Measurements from ENCODE around the gene SLC9A7.

SLC9A7 gene

DNA sequence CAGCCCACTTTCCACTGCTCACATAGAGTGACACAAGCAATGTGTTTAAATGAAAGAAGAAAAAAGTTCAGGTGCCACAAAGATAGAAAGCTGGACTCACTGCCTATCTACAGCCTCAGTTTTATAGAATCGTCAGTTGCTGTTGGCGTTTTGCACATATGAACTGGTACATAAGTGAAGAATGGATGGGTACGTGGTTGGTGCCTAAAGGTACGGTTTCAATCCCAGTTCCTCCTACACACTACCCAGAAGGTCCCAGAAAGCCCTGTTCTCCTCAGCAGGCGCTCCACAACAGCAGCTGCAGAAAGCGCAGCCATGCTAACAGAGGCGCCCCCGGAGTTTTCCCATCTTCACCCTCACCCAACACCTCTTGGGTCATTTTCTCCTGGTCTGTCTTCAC lies 161.7 kb downstream of the SLC9A7 start:
- DNase-seq = no peak

DNA sequence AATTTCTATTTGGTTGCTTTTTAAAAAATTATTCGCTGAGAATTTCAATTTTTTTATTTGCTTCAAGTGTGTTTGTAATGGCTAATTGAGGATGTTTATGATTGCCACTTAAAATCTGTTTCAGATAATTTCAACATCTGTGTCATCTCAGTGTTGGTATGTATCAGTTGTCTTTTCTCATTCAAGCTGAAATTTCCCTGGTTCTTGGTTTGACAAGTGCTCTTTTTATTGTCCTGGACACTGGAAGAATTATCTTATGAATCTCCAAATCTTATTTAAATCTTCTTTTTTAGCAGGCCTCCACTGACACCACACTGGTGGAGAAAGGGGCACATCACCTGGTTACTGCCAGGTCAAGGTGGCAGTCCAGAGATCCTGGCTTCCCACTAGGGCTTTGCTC lies 163.8 kb downstream of the SLC9A7 start:
- no peak for DNase-seq

DNA sequence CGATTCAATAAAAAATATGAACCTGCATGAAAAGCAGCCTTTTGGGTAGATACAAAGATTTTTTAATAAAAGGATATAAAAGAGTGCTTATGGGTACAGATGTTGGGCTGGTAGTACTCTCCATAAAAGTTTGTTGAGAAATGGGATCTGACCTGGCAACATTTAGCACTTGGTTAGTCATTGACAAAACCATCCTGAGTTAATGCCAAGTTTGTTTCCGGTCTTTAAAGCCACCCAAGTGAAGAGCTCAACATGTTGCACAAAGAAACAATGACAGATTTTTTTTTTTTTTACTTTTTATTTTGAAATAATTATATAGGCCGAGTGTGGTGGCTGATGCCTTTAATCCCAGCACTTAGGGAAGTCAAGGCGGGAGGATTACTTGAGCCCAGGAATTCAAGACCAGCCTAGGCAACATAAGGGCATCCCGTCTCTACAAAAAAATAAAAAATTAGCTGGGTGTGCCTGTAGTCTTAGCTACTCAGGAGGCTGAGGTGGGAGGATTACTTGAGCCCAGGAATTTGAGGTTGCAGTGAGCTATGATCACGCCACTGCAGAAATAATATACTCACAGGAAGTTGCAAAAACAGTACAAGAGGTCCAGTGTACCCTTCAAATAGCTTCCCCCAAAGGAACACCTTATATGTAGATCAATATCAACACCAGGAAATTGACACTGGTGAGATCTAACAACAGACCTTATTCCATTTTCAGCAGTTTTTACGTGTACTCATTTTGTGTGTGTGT lies 168.8 kb downstream of the SLC9A7 start:
- no peak for DNase-seq

DNA sequence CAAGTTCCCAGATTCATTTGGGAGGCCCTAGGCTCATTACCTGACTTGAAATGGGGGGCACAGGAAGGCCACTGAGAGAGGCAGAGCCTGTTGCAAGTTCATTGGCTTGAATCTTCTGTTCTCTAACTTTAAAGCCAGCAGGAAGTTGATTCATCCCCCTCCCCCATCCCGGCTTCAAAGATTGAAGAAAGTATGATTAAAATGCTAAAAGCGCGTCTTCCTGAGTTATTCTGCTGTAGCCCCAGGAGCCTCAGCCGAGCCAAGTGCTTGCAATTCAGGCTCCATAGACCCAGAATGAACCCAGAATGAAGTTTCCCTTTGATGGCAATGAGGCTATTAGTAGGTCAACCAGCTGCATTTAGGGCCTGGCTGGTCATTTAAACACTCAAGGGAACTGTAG lies 170.7 kb downstream of the SLC9A7 start:
- no peak for DNase-seq

DNA sequence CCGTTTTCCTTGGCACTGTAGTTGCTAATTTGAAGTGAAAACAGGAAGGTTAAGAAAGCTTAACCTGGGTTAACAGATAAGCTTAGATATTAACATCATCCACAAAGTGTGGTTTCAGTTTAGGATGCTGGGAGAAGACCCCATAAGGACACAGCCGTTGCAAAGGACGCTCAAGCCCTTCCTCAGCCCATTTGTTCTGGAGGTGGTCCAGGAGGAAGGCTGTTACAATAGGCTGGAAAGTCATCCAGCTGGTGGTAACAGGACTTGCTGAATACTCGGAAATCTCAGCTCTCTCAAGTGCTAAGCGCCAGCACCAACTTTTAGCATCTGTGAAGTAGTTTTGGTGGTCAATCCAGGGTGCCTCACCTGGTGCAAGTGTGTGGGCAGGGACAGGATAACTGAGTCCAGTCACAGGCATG lies 171.2 kb downstream of the SLC9A7 start:
- no peak for DNase-seq

DNA sequence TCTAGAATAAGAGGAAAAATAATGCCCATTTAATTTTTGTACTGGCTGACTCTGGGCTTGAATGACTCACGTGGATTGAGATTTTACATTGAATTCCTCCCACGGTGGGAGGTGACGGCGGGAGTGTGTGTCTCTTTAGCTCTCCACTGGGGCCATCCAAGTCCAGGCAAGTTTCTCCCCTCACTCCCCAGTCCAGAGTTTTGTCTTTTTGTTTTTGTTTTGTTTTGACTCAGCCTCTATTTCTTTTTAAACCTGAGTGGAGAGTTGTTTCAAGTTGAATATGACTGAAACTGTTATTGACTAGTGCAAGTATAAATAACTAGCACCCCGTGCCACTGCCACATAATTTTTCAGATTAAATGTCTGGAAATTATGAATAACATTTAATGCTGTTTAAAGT lies 171.8 kb downstream of the SLC9A7 start:
- no peak for DNase-seq

DNA sequence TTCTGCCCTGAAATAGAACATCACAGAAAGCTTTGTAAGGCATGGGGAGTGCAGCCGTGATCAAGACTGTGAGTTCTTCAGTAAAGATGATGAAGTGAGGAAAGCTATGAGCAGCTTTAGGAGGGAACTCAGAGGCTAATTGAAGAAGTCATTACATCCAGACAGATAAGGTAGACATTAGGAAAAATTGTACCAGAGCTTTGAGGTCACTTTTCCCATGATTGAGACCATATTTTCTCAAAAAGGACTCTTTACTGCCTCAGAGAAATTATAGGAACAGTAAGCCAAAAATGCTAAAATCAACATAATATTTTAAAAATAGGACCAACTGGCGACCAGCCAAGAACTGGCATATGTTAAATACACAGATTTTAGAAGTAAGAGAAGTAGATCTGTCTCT lies 174.2 kb downstream of the SLC9A7 start:
- no peak for DNase-seq

DNA sequence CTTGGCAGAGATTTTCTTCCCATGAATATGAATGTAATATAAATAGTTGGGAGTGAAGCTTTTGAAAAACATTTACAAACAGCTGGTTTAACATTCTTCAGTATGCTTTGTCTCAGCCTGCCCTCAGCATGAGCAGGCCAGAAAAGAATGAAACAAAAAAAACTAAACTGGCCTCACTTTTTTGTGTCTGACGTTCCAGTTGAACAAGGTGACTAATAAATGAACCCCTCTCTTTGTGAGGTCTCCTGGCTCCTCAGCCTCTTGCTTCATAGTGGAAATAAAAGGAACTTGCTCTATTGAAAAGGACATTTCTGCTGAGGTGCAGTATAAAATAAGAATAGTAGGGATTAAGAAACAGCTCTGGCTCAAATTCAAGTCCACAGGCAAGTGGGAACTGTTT lies 176.0 kb downstream of the SLC9A7 start:
- no peak for DNase-seq

DNA sequence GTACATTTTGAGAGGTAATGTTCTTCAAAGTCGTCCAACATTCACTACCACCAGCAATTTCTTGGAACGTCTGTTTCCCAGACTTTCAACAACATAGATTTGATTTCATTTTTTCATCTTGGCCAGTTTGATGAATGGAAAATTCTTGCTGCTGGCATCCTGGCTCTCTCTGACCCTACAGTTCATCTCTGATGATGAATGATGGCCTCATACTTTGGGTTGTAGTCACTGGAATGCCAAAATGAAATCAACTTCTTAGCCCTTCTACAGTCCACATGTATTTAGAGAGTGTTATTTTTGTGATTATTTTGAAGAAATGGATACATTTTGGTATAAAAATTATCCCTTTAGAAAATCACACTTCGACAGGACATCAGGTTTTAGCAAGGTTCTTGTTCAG lies 176.6 kb downstream of the SLC9A7 start:
- DNase-seq = no peak

DNA sequence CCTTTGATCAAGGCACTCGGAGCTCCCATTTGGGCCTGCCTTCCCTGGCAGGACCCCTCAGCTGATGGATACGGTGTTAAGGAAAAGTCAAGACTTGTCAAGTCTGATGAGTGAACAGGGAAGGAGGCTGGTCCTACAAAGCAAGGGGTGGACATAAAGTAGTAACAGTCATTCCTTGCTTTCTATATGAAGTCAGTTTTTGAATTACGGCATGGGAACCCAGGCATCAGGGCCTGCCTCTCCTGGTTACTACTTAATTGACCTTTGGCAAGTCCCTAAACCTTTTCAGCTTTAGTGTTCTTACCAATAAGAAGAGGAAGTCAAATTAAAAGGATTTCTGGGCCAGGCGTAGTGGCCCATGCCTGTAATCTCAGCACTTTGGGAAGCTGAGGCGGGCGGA lies 178.3 kb downstream of the SLC9A7 start:
- no peak for DNase-seq

DNA sequence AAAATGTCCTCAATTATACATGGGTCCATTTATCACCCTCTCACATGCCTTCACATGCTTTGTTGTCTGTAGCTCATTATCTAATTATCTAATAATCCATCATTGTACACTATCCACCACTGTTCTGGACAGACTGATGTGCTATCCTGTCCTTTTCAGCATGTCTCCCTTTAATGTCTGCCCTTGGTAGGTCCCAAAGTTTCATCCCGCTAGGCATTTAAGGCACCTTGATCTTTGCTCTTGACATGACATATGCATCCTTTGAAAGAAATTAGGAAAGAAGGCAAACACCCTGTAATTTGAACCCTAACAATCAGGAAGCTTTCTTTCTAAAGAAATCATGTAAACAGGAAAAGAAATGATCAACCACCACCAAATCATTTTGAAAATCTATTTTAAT lies 179.7 kb downstream of the SLC9A7 start:
- DNase-seq = no peak

DNA sequence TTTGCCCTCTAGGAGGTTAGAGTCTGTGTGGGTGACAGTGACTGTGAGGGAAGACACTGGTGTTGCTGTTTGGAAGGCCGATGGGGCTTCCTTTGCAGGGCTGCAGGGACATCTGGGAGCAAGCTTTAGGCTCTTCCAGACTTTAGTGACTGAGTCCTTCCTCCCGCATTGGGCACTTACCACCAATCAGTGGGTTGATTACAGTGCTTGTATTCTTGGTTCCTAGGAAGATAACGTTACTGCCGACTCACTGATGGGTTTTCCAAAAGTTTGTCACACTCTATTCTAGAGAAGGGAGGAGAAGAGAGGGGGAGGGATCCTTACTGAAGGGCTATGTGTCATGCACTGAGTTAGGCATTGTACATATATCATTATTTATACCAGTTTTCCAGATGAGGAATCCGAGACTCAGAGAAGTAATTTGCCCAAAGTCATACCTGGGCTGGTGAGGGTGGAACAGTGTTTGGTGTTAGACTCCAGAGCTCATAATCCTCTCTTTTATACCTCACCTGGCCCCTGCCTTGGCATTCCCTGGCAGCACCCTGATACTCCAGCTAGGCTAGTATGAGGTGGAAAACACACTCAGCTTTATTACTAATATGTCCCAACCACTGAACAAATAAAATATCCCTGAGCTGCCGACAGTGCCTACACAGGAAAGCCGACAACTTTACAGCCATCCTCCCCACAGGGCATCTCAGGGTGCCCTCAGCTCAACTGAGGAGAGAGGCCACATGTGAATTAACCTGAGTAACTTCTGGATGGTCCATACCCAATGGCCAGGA lies 181.5 kb downstream of the SLC9A7 start:
- DNase-seq = no peak

DNA sequence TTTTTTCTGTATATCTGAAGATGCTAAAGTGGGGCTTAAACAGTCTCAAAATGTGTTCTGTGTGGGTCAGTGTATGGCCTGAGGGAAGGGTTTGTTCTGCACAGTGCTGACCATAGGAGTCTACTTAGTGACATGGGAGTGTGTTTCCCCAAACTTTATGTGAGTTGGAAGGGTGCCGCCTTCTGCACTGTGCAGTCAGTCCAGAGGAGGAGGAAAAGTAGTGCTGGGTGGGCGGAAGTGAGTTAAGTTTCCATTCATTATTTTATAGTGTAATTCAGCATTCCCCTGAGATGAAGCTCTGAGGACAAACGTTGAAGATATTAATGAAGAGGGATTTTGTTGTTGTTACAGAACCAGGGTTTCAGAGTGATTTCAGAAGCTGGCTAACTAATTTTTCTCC lies 182.5 kb downstream of the SLC9A7 start:
- DNase-seq = no peak

DNA sequence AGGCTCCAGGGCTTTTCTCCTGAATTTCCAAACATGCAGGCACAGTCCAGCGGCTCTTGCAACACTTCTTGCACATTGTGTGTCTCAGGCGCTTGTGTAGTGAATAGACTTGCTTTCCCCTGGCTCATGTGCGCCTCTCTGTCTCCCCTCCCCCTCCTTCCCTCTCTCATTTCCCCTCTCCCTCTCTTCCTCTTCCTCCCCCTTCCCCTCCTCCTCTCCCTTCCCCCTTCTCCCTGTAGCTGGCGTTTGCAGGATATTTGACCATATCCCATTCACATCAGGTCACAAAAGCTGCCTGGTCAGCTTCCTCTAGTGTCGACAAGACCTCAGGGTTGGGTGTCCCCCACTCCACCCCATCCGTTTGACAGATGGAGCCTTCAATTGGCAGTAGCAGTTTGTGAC lies 182.9 kb downstream of the SLC9A7 start:
- DNase-seq = no peak

DNA sequence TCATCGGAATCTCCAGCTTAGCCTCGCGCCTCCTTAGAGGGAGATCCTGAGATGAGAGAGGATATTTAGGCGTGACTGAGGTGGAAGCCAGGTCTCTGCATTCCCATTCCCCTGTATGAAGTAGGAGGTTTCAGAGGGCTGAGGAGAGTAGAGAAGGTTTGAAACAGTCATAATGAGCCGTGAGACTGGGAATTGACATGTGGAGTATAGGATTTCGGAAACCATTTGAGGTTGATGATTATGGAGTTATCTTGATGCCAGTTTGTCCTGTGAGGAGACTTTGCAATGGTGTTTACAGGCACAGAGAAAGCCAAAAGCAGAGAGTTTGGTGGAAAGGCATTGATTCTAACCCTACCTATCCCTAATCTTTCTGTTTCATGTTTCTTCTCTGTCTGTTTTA lies 183.3 kb downstream of the SLC9A7 start:
- DNase-seq = no peak

DNA sequence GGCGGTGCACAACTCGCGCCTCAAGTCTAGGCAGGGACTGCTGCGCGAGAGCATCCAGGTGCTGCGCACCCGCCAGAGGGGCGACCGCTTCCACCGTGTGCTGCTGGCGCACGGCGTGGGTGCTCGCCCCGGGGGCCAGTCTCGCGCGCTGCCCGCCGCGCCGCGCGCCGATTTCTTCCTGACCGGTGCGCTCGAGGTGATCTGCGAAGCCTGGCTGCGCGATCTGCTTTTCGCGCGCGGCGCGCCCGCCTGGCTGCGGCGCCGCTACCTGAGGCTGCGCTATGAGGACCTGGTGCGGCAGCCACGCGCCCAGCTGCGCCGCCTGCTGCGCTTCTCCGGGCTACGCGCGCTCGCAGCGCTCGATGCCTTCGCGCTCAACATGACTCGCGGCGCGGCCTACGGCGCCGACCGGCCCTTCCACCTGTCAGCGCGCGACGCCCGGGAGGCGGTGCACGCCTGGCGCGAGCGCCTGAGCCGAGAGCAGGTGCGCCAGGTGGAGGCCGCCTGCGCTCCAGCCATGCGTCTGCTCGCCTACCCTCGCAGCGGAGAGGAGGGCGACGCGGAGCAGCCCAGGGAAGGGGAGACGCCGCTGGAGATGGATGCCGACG lies 184.0 kb downstream of the SLC9A7 start:
- DNase-seq = peak; percentile 52

DNA sequence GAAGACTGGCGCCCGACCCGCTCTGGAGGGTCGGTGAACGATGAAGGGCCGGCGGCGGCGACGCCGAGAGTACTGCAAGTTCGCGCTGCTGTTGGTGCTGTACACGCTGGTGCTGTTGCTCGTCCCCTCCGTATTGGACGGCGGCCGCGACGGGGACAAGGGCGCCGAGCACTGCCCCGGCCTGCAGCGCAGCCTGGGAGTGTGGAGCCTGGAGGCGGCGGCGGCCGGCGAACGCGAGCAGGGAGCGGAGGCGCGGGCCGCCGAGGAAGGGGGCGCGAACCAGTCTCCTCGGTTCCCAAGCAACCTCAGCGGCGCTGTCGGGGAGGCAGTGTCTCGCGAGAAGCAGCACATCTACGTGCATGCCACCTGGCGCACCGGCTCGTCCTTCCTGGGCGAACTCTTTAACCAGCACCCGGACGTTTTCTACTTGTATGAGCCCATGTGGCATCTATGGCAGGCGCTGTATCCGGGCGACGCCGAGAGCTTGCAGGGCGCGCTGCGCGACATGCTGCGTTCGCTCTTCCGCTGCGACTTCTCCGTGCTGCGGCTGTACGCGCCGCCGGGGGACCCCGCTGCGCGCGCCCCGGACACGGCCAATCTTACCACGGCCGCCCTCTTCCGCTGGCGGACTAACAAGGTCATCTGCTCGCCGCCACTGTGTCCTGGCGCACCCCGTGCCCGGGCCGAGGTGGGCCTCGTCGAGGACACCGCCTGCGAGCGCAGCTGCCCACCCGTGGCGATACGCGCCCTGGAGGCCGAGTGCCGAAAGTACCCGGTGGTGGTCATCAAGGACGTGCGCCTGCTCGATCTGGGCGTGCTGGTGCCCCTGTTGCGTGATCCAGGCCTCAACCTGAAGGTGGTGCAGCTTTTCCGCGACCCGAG lies 184.8 kb downstream of the SLC9A7 start:
- peak; percentile 65 for DNase-seq

DNA sequence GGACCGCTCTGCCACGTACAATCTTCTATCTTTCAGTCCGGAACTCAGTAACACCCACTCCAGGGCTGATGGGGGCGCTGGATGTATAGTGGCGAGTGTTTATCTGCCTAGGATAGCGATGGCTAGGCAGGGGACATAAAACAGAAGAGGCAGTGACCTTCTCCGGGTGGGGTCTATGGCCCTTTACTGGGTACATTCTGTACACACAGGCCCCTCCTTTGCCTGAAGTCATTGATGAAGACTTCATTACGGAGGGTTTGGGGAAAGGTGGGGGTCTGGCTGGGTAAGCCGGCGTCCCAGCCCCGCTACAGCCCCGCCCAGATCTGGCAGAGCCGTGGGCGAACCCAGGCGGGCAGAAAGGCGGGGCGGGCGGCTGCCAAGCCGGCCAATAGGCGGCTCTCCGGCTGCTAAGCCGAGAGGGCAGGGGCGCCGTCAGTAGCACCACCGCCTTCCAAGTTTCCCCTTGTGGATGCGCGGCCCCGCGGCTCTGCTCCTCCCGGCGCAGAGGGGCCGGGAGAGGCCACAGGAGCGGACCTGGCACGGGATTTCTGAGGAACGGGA lies 185.5 kb downstream of the SLC9A7 start, which contains the start of gene CHST7:
Gene CHST7, plus strand, starts transcription at position 435 of the 561 bp plus-strand sequence. CDS start 167 bp downstream, outside the sequence.
- peak; percentile 78 for DNase-seq

DNA sequence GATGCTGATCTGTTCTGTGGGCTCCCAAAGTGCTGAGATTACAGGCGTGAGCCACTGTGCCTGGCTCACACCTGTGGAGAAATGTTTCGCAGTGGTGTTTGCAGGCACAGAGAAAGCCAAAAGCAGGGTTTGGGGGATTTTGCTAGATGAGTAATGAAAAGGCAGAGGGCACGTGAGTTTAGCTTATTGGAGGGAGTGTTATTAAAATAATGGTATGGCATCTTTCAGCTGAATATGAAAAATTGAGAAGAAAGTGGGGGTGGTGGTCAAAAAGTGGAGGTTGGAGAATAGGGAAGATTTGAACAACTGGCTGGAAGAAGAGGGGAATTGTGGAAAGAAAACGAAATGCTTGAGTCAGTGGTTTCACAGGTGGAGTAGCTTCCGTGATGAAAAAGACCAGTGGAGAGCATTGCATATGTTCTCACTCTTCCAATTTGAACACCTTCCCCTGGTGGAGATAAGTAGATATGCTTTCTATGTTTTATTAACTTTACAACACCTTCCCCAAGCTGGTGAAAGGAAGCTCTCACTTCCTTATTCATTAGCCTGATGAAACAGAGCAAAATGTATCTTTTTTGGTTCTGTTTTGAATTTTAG lies 186.5 kb downstream of the SLC9A7 start:
- DNase-seq = no peak

DNA sequence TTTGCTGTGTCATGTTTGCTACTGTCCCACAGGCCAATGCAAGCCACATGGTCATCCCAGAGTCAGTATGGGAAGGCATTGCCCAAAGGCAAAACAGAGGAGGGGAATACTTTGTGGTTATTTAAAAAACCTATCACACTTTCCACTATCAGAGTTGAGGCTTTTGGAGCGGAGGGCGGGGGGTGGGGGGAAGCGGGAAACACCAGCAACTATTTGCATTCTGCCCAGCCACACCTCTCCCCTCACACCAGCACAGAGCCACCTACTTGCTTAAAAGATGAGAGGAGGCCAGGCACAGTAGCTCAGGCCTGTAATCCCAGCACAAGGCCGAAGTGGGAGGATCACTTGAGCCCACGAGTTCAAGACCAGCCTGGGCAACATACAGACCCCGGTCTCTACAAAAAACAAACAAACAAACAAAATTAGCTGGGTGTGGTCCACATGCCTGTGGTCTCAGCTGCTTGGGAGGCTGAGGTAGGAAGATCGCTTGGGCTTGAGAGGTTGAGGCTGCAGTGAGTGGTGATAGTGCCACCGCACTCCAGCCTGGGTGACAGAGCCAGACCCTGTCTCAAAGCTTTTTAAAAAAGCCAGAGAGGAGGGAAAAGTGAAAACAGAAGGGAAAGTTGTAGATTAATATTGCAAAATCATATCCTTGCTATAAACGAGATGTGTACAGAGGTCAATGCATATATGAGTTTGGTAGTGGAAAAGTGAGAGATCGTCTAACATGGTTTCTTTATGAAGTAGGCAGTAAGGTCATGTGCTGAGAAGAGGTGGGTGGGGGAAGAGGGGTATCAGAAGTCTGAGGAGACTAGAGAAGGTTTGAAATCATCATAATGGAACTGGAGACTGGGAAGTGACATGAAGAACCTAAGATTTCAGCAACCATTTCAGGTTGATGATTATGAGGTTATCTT lies 187.2 kb downstream of the SLC9A7 start:
- DNase-seq = no peak

DNA sequence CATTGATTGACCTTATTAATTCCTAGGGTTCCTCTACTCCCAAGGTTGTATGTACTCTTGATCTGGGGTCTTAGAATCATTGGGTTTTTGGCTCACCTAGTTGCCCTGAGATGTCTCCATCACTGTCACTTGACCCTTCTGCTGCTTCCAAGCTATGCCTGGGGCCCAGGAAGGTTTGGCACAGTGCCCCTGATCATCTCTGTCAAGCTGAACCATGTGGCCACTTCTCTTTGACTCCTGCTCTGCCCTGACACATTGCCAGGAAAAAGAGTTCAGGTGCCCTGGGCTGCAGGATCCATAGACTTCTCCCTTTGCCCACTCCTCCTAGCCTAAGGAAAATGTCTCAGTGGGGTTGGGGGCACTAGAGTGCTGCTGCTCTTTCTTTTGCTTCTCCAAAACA lies 189.3 kb downstream of the SLC9A7 start:
- no peak for DNase-seq
